H9 (cell line): ENCODE results near the gene GDNF. TPM values are rescaled to one million over a fixed set of nuclear protein-coding genes. Genes with fewer than 3 reads are reported as not detected.

ENCODE experiments used
- DNase-seq: peaks from one replicate; pipeline ENCODE4 v3.0.0-alpha.2; 2017
- H2AFZ ChIP-seq: one replicate; pipeline ENCODE4 v1.6.1; 2013; ENCODE audit warnings: mild to moderate bottlenecking, low read length, control low read depth, moderate library complexity
- H2AK5ac ChIP-seq: 2 replicates; pipeline ENCODE4 v1.6.1; 2013; ENCODE audit warnings: low read length, control low read depth, mixed read lengths; ENCODE audit not compliant: insufficient read length
- H2BK120ac ChIP-seq: one replicate; pipeline ENCODE4 v1.6.1; 2013; ENCODE audit warnings: low read depth, mild to moderate bottlenecking, low read length, control low read depth, inconsistent platforms; ENCODE audit not compliant: poor library complexity, severe bottlenecking
- H2BK12ac ChIP-seq: 2 replicates; pipeline ENCODE4 v1.6.1; 2013; ENCODE audit warnings: low read length, control low read depth, mixed read lengths, low read depth; ENCODE audit not compliant: insufficient read length
- H2BK15ac ChIP-seq: 2 replicates; pipeline ENCODE4 v1.6.1; 2013; ENCODE audit warnings: low read depth, low read length, control low read depth
- H2BK20ac ChIP-seq: one replicate; pipeline ENCODE4 v1.6.1; 2013; ENCODE audit warnings: low read depth, mild to moderate bottlenecking, low read length, control low read depth, inconsistent platforms; ENCODE audit not compliant: poor library complexity, severe bottlenecking
- H2BK5ac ChIP-seq: 2 replicates; pipeline ENCODE4 v1.6.1; 2013; ENCODE audit warnings: low read length, control low read depth, mixed read lengths; ENCODE audit not compliant: insufficient read length
- H3K14ac ChIP-seq: 2 replicates; pipeline ENCODE4 v1.6.1; 2013; ENCODE audit warnings: low read length, control low read depth; ENCODE audit not compliant: insufficient read depth
- H3K18ac ChIP-seq: 2 replicates; pipeline ENCODE4 v1.6.1; 2013; ENCODE audit warnings: low read depth, mild to moderate bottlenecking, mixed read lengths, low read length, control low read depth; ENCODE audit not compliant: insufficient read length
- H3K23ac ChIP-seq: 2 replicates; pipeline ENCODE4 v1.6.1; 2013; ENCODE audit warnings: low read length, control low read depth, mixed read lengths, low read depth; ENCODE audit not compliant: insufficient read length
- H3K23me2 ChIP-seq: 2 replicates; pipeline ENCODE4 v1.6.1; 2013; ENCODE audit warnings: low read depth, mild to moderate bottlenecking, mixed read lengths, low read length, control low read depth; ENCODE audit not compliant: insufficient read length, poor library complexity, severe bottlenecking
- H3K27ac ChIP-seq: 2 replicates; pipeline ENCODE4 v1.5.1; 2013; ENCODE audit warnings: low read length, control low read depth, mixed read lengths, low read depth; ENCODE audit not compliant: insufficient read length
- H3K27me3 ChIP-seq: 2 replicates; pipeline ENCODE4 v1.6.1; 2013; ENCODE audit warnings: low read length, control low read depth, inconsistent platforms; ENCODE audit not compliant: insufficient read depth
- H3K4ac ChIP-seq: 2 replicates; pipeline ENCODE4 v1.6.1; 2013; ENCODE audit warnings: low read depth, mild to moderate bottlenecking, control low read depth, inconsistent platforms, low read length, moderate library complexity
- H3K4me1 ChIP-seq: 2 replicates; pipeline ENCODE4 v1.6.1; 2013; ENCODE audit warnings: low read length, control low read depth, inconsistent platforms; ENCODE audit not compliant: insufficient read depth
- H3K4me2 ChIP-seq: 2 replicates; pipeline ENCODE4 v1.6.1; 2013; ENCODE audit warnings: low read length, control low read depth, mixed read lengths; ENCODE audit not compliant: insufficient read length, insufficient read depth
- H3K56ac ChIP-seq: 2 replicates; pipeline ENCODE4 v1.6.1; 2013; ENCODE audit warnings: low read depth, mild to moderate bottlenecking, mixed read lengths, low read length, control low read depth; ENCODE audit not compliant: insufficient read length
- H3K79me1 ChIP-seq: 2 replicates; pipeline ENCODE4 v1.6.1; 2013; ENCODE audit warnings: low read depth, mild to moderate bottlenecking, moderate library complexity, low read length, control low read depth, inconsistent platforms; ENCODE audit not compliant: insufficient read depth, poor library complexity, severe bottlenecking
- H3K79me2 ChIP-seq: 2 replicates; pipeline ENCODE4 v1.6.1; 2013; ENCODE audit warnings: low read length, control low read depth, inconsistent platforms; ENCODE audit not compliant: insufficient read depth
- H3K9ac ChIP-seq: 2 replicates; pipeline ENCODE4 v1.6.1; 2013; ENCODE audit warnings: low read length, control low read depth, mixed read lengths; ENCODE audit not compliant: insufficient read length; ENCODE audit errors: extremely low read depth
- H3K9me3 ChIP-seq: one replicate; pipeline ENCODE4 v1.6.1; 2013; ENCODE audit warnings: low read depth, low read length, inconsistent platforms; ENCODE audit not compliant: control insufficient read depth
- H3T11ph ChIP-seq: one replicate; pipeline ENCODE4 v1.6.1; 2013; ENCODE audit warnings: mild to moderate bottlenecking, low read length, control low read depth, inconsistent platforms
- H4K20me1 ChIP-seq: one replicate; pipeline ENCODE4 v1.6.1; 2013; ENCODE audit not compliant: control insufficient read depth, insufficient read length, insufficient read depth
- H4K5ac ChIP-seq: 2 replicates; pipeline ENCODE4 v1.6.1; 2013; ENCODE audit warnings: low read depth, mild to moderate bottlenecking, mixed read lengths, low read length, control low read depth; ENCODE audit not compliant: insufficient read length
- H4K8ac ChIP-seq: replicated peaks from 2 replicates; pipeline ENCODE4 v1.6.1; 2013; ENCODE audit warnings: low read length, control low read depth, mixed read lengths, low read depth; ENCODE audit not compliant: insufficient read length
- H4K91ac ChIP-seq: 2 replicates; pipeline ENCODE4 v1.6.1; 2013; ENCODE audit warnings: low read depth, mild to moderate bottlenecking, moderate library complexity, mixed read lengths, low read length, control low read depth; ENCODE audit not compliant: insufficient read length
- H3K27ac Mint-ChIP-seq, 3 experiments: 2 replicates in 2 of 3; 3 replicates in 1 of 3; pipeline ENCODE4 v1.8.0; 2020 to 2021; ENCODE audit warnings: mixed read lengths in 3 of 3, mild to moderate bottlenecking in 1 of 3, moderate library complexity in 1 of 3
- H3K27me3 Mint-ChIP-seq: 2 replicates; pipeline ENCODE4 v1.8.0; 2021; ENCODE audit warnings: low read depth, mild to moderate bottlenecking, moderate library complexity, mixed read lengths
- H3K36me3 Mint-ChIP-seq, 3 experiments: 2 replicates in 2 of 3; 3 replicates in 1 of 3; pipeline ENCODE4 v1.8.0; 2020 to 2021; ENCODE audit warnings: low read depth in 3 of 3, mixed read lengths in 3 of 3; ENCODE audit not compliant: insufficient read depth in 1 of 3
- H3K4me1 Mint-ChIP-seq, 2 experiments: 2 replicates each; pipeline ENCODE4 v1.8.0; 2020; ENCODE audit warnings: mixed read lengths in 2 of 2
- H3K4me3 Mint-ChIP-seq, 2 experiments: 2 replicates in 1 of 2; 3 replicates in 1 of 2; pipeline ENCODE4 v1.8.0; 2020 to 2021; ENCODE audit warnings: mild to moderate bottlenecking in 2 of 2, mixed read lengths in 2 of 2, moderate library complexity in 1 of 2
- H3K9me3 Mint-ChIP-seq, 2 experiments: 2 replicates in 1 of 2; 3 replicates in 1 of 2; pipeline ENCODE4 v1.8.0; 2020; ENCODE audit warnings: mild to moderate bottlenecking in 2 of 2, mixed read lengths in 2 of 2, moderate library complexity in 1 of 2
- WGBS: extraction: QIAGEN DNeasy Blood & Tissue Kit; methylation state at CpG from one replicate; pipeline ENCODE4 v1.1.7; 2013; ENCODE audit warnings: missing lambda C conversion rate, low lambda C conversion rate, mixed read lengths; ENCODE audit not compliant: insufficient read length; ENCODE audit errors: extremely low coverage; 5-methylcytosine and 5-hydroxymethylcytosine counted together
- total RNA-seq: library from RNA; stranded (reverse); gene quantifications from 2 replicates; pipeline ENCODE4 v1.2.1, GENCODE V29; 2021
- TF ChIP-seq, protein P1 (sequence below): fragments of 200-600 bp; sonication (generic); conservative IDR thresholded peaks from 3 replicates; pipeline ENCODE4 v1.8.0; 2021; ENCODE audit warnings: antibody characterized with exemption, mild to moderate bottlenecking

The GDNF gene
- total RNA-seq, 1 experiment from 2014 or later: not detected

- H3K9me3 Mint-ChIP-seq: peaks cover 25 to 39% of the 10 kb centered on the region in 2 experiments
- TF ChIP-seq, protein P1, sequence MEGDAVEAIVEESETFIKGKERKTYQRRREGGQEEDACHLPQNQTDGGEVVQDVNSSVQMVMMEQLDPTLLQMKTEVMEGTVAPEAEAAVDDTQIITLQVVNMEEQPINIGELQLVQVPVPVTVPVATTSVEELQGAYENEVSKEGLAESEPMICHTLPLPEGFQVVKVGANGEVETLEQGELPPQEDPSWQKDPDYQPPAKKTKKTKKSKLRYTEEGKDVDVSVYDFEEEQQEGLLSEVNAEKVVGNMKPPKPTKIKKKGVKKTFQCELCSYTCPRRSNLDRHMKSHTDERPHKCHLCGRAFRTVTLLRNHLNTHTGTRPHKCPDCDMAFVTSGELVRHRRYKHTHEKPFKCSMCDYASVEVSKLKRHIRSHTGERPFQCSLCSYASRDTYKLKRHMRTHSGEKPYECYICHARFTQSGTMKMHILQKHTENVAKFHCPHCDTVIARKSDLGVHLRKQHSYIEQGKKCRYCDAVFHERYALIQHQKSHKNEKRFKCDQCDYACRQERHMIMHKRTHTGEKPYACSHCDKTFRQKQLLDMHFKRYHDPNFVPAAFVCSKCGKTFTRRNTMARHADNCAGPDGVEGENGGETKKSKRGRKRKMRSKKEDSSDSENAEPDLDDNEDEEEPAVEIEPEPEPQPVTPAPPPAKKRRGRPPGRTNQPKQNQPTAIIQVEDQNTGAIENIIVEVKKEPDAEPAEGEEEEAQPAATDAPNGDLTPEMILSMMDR: no peak
- WGBS: no CpG with 5 or more reads among the region's 2 CpGs
Observed at GRCh38 chr5:37789991-37790390, 49.9 kb downstream of the GDNF start.

More at GRCh38 chr5:37789991-37790390, 49.9 kb downstream of the GDNF start:
- no peak overlapping the region for H3K18ac ChIP-seq
- H2AFZ ChIP-seq: no peak overlapping the region
- H4K91ac ChIP-seq: no peak overlapping the region
- no peaks in the 10 kb centered on the region for H4K20me1 ChIP-seq
- H3K56ac ChIP-seq: no peak overlapping the region
- no peak overlapping the region for H2BK120ac ChIP-seq
- H3K36me3 Mint-ChIP-seq: peaks cover 11 to 24% (median 12%) of the 10 kb centered on the region in 3 experiments
- no peaks in the 10 kb centered on the region for H3K27me3 ChIP-seq
- no peaks in the 10 kb centered on the region for H3K9me3 ChIP-seq
- peaks cover 10 to 19% of the 10 kb centered on the region in 2 experiments for H3K4me1 Mint-ChIP-seq
- no peak overlapping the region for H2BK12ac ChIP-seq
- H3K23ac ChIP-seq: no peak overlapping the region
- no peak for DNase-seq
- H3K27ac ChIP-seq: no peak overlapping the region
- H3K23me2 ChIP-seq: no peaks in the 10 kb centered on the region
- no peaks in the 10 kb centered on the region for H3K79me1 ChIP-seq
- H3K4me3 Mint-ChIP-seq: no peak overlapping the region
- no peak overlapping the region for H4K8ac ChIP-seq
- H2BK15ac ChIP-seq: no peak overlapping the region
- H3K4me1 ChIP-seq: no peaks in the 10 kb centered on the region
- no peak overlapping the region for H2BK20ac ChIP-seq
- H2AK5ac ChIP-seq: no peak overlapping the region
- no peak overlapping the region for H3K27ac Mint-ChIP-seq
- no peak overlapping the region for H3K14ac ChIP-seq
- H3T11ph ChIP-seq: no peak overlapping the region
- no peaks in the 10 kb centered on the region for H3K79me2 ChIP-seq
- no peak overlapping the region for H3K9ac ChIP-seq
- H3K4ac ChIP-seq: no peak overlapping the region
- no peak overlapping the region for H3K4me2 ChIP-seq
- peaks cover 7% of the 10 kb centered on the region for H3K27me3 Mint-ChIP-seq
- H2BK5ac ChIP-seq: no peak overlapping the region
- H4K5ac ChIP-seq: no peak overlapping the region
